TTC549 (cell line): ENCODE data around the gene DCPS.
"Not testable (repeated sequence)": the region's sequence is repeated elsewhere in the genome, so short reads cannot be mapped to it uniquely, and the experiment has no call there.

Source experiments
- FAIRE-seq: peaks from 2 replicates; lab custom pipeline; 2012; peaks lifted over from hg19 to GRCh38; lab: Jason Lieb, UNC

Gene DCPS

DNA sequence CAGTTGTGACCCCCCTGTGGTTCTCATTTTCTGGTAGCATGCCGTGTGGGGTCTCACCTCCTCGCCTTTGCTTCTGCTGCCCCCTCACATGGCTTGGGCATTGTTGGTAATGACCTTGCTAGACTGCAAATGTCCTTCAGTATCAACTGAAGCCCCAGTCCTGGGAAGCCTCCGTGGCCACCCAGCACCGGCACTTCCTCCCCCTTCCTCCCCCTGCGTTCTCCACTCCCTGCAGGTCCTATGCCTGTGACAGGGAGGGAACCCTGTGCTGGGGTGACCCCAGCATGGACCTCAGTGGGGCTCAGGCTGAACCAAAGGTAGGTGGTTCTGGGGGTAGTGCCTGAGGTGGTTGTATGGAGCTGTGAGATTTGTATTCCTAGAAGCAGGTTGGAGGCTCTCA, 57.5 kb downstream of the DCPS start:
- FAIRE-seq: no peak

DNA sequence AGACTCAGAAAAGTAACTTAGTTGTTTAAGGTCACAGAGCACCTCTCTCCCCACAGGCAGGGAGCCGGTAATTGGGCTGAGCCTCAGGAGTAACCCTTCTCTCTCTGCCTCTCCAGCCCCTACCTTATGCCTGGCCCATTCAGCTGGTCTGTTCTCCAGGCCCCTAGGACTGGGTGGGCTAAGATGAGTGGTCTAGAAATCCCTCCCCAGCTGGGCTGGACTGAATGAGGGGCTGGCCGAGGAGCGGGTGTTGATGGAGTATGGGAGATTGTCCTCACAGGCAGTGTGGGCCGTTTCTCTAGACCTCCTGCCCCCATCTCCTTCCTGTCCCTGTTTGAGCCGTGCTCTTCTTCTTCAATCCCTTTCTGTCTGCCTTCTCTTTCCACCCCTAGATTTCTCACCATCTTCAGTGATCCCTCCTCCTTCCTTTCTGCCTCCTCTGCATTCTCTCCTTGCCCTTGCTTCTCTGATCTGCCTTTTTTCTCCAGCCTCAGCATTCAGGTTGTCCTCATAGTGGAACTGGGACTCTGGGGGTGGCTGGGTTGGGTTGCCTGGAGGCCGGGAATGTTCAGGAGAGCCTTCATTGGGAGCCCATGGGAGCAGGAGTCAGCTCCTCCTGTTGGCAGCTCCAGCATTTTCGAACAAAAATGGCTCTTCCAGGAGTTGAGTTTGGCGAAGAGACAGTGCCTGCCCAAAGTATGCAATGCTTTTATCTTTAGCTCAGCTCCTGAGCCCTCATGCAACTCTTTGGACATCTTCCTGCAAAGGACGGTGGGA, 59.2 kb downstream of the DCPS start:
- no peak for FAIRE-seq

DNA sequence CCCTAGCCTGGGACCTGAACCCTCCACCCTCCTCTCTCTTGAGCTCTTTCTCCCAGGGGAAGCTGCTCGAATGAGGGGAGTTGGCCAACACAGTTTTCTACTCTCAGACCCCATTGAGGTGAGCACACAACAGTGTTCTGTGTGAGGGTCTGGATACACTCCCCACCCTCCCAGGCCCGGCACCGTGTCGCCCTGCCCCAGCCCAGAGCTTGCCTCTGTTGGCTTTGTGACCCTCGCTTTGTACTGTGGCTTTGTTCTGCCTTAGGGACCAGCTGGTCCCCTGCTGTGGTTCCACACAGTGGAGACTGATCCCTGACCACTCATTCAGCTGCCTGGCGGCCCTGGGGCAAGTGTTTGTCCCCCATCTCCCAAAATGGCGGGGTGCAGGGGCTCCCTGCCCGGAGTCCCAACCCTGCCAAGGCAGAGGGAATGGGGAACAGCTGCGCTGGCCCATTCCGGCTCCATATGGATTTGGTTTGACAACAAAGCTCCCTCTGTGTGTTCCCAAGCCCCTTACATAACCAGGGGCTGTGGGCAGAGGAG, 59.9 kb downstream of the DCPS start:
- no peak for FAIRE-seq

DNA sequence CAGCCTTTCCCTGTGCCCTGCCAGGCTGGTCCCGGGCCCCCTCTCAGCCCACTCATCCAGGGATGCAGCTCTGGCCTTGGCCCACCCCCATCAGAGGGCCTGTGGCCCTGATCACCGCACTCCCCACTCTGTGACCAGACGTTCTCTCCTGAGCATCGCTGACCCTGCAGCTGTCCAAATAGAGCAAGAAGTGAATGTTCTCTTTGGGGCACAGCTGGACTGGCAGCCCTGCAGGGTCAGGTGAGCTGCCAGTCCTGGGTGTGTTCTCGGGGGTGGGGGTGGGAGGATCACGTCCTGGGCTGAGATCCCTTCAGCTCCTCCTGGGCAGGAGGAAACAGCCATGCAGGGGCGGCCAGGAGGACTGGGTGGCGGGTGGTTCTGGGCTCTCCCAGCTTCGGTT, 60.9 kb downstream of the DCPS start:
- not testable (repeated sequence) for FAIRE-seq

DNA sequence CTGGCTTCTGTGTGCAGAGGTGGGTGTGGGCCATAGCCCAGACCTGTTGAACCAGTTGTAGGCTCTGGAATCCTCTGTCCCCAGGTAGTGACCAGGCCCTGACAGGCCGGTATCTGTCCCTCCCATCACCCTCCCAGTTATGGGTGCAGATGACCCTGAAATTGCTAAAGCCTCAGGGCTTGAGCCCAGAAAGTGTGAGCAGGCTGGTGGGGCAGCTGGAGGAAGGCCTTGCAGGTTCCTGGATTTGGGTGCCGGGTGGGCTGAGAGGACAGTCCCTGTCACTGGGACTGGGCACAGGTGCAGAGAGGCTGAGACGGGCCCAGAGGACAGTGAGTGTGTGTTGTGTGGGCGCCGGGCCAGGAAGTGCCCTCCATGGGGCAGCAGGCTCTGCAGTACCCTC, 61.6 kb downstream of the DCPS start:
- not testable (repeated sequence) for FAIRE-seq

DNA sequence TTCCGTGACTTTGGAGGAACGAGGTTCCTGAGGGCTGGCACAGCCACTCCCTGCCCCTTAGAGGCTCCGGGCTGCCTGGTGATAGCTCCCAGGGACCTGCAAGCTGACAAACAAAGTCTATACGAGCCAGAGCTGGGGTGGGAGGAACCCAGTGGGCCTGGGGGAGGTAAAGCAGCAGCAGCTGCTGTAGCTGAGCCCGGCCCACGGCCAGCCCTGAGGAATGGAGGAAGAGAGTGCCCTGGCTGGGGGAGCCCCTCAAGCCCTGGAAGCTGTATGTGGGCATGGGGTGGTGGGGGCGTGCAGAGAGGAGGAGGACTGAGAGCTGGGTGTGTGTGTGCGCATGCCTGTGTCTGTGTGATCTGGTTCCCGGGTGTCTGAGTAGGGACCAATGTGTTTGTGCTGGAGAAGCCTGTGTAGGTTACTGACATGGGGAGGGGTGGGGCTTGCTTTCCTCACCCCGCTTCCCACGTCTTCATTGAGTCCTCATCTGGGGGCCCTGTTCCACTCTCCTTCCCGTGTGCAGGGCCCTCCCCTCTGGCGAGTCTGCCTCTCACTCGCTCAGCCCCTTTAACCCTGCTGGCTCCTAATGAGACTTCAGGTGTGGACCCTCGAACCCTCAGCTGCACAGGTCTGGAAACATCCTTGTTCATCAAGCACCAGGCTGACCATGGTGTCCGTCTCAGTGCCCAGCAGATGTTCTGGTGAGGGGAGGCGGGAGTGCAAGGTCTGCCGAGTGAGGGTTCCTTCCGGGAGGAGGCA, 62.4 kb downstream of the DCPS start:
- no peak for FAIRE-seq

DNA sequence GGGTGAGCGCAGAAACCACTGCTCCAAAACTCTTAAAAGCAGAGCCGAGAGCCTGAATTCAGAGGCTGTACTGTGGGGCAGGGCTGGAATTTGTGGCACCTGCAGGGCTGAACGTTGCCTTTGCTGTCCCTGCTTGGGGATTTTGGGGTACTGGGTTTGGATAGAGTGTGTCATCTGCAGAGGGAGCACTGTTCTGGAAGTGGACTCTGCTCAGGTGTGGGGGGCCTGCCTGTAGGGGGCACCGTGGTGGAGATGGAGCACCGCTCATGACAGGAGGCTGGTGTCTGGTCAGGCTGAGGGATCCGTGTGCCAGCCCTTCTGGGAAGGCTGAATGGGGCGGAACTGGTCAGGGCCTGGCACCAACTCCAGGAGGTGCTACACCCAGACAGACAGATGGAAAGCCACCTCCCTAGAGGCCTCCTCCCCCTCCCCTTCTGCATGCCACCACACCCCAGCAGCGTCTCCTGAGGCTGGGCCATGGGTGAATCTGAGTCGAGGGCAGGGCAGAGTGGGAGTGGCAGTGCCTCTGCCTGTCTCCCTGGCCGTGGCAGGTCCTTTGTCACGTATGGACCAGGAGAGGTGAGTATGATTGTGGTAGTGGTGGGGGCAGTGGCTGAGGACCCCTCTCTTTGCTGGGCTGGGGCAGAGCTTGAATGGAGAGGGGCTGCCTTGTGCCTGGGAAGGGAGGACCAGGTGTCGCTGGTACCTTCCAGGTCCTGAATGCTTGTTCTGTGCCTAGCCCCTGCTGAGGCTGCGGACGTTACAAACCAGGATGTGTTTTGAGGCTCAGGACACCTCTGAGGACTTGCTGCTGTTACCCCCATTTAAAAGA, 63.2 kb downstream of the DCPS start:
- not testable (repeated sequence) for FAIRE-seq

GRCh38 chr11:126367806-126368205, 63.9 kb downstream of the DCPS start:
- FAIRE-seq: not testable (repeated sequence)

DNA sequence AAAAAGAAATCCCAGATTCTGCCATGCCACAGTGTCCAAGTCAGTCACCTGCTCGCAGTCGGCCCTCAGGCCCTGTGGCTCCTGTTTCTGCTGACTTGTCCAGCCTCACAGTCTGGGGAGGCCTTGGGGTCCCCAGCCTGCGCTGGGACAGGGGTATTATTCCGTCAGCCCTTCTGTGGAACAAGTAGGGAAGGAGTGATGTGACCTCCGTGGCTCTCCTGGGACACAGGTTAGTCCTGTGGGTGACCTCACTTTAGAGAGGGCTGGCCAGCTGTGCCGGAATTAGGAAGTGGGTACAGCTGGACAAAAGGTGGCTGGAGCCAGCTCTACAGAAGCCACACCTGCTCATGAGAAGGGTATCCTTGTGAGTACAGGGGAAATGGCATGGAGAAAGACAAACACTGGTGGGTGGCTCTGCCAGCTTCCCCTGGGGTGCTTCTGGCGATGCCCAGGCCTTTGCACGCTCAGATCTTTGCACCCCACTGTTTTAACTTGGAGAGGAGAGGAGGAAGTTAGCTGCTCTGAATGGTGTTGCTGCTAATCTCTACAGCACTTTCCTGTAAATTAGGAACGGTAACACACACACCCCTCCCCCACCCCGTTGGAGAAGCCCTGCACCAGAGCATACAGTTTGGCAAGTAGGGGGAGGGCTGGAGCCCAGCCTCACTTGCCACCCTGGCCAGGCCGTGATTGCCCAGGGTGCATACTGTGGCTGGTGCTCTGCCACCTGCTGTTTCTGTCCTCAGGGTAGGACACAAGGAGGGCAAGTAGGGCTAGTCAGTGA, 64.7 kb downstream of the DCPS start:
- not testable (repeated sequence) for FAIRE-seq

DNA sequence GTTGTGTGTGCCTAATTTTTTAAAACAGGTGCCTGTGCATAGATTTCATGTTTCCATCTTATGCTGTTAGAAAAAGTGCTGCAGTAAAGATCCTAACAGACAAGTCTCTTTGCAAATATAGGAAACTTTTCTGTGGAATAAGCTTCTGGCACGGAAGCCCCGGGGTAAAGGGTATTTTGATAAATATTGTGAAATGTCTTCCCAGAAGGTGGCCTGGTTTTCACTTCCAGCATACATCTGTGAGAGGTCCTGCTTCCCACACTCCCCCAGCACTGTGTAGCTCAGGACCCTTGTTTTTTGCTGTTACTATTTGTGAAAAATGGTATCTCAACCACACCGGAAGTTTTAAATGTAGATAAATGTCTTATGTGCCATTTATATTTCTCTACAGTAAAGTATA, 66.2 kb downstream of the DCPS start:
- FAIRE-seq: no peak

DNA sequence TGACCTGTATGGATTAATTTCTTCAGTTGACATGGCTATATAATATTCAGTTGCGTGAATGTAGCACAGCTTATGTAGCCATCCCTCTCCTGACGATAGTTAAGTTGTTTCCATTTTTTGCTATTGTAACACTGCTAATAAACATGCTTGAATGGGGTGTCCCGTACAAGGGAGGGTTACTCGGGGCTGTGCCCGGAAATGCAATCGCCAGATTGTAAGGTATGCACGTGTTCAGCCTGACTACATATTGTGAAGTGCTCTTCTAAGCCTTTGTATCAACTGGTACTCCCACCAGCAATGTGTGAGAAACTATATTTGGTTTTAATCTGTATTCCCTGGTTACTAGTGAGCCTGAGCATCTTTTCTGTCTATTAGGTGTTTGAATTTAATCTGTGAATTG, 67.7 kb downstream of the DCPS start:
- FAIRE-seq: no peak

- not testable (repeated sequence) for FAIRE-seq
Measured at GRCh38 chr11:126373389-126374066, 69.7 kb downstream of the DCPS start.

- not testable (repeated sequence) for FAIRE-seq
Measured at GRCh38 chr11:126374562-126375300, 70.9 kb downstream of the DCPS start.

GRCh38 chr11:126375726-126376125, 71.9 kb downstream of the DCPS start:
- FAIRE-seq: no peak

DNA sequence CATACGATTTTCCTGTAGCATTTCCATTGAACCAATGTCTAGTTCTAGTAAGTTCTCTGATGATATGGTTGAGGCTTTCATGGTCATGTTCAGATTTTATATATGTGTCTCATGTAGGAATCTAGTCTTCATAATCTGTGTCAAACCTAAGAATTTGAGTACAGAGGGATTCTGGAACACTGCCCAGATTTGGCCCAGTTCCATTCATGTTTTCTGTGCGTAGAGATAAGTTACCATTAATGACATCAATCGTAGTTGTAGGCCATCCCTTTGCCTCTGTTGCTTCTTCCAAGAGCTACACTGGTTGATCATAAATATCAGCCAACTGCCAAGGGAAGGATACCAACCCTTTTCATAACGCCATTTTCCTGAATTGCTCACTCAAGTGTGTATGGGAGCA, 74.9 kb downstream of the DCPS start:
- FAIRE-seq: no peak

DNA sequence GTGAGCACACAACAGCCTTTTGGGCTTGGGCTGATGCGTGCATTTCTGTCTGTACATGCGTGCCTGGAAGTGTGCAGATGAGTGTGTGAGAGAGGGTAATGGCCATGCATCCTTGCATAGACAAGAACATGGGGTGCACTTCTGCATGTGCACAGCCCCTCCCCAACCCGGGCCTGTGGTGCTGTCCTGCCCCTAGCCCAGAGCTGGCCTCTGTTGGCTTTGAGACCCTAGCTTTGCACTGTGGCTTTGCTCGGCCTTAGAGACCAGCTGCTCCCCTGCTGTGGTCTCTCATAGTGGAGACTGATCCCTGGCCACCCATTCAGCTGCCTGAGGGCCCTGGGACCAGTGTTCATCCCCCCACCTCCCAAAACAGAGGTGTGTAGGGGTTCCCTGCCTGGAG, 77.0 kb downstream of the DCPS start:
- FAIRE-seq: no peak

GRCh38 chr11:126381960-126382359, 78.1 kb downstream of the DCPS start:
- not testable (repeated sequence) for FAIRE-seq

DNA sequence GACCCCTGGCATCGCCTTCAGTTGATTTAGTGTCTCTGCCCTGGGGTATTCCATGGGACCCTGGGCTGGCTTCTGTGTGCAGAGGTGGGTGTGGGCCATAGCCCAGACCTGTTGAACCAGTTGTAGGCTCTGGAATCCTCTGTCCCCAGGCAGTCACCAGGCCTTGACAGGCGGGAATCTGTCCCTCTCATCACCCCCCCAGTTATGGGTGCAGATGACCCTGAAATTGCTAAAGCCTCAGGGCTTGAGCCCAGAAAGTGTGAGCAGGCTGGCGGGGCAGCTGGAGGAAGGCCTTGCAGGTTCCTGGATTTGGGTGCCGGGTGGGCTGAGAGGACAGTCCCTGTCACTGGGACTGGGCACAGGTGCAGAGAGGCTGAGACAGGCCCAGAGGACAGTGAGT, 78.8 kb downstream of the DCPS start:
- FAIRE-seq: not testable (repeated sequence)

DNA sequence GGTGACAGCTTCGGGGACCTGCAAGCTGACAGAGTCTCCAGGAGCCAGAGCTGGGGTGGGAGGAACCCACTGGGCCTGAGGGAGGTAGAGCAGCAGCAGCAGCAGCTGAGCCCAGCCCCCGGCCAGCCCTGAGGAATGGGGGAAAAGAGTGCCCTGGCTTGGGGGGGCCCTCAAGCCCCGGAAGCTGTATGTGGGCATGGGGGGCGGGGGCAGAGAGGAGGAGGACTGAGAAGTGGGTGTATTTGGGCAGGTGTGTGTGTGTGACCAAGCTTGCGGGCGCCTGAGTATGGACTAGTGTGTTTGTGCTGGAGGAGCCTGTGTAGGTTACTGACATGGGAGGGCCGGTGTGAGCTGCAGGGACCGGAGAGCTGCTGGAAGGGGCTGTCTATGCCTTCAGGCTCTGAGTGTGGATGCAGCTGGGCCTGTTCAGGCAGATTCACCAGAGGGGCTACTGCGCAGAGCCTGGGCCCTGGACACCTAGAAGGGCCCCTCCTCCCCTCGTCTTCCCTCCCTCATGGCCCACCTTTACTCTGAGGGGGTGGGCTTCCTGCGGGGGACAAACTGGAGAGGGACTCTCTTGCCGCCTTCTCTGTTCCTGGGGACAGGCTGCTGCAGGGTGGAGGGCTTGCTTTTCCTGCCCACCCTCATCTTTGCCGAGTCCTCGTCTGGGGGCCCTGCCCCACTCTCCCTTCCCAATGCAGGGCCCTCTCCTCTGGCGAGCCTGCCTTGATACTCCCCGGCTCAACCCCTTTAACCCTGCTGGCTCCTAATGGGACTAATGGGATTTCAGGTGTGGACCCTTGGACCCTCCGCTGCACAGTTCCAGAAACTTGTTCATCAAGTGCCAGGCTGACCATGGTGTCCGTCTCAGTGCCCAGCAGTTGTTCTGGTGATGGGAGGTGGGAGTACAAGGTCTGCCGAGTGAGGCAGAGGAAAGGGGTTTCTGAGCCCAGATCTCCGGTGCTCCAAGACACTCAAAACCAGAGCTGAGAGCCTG, 79.8 kb downstream of the DCPS start:
- no peak for FAIRE-seq
